HG03457 (cell line): ENCODE results near the gene BLOC1S1.

Experiments
- ATAC-seq: cut with Tn5 transposase; IDR thresholded peaks from one replicate; pipeline ENCODE4 v1.9.1; 2021; ENCODE audit warnings: moderate number of reproducible peaks; ENCODE audit not compliant: unreplicated experiment

The BLOC1S1 gene

GRCh38 chr12:55694188-55694515, 21.7 kb upstream of the BLOC1S1 start:
- ATAC-seq, result no peak

GRCh38 chr12:55694651-55695050, 21.2 kb upstream of the BLOC1S1 start:
- no peak for ATAC-seq

GRCh38 chr12:55695349-55695748, 20.5 kb upstream of the BLOC1S1 start:
- ATAC-seq, result no peak

- no peak for ATAC-seq
Measured at GRCh38 chr12:55696141-55696540, 19.7 kb upstream of the BLOC1S1 start.

- ATAC-seq, result no peak
Measured at GRCh38 chr12:55696796-55697462, 18.9 kb upstream of the BLOC1S1 start.

GRCh38 chr12:55697686-55698085, 18.2 kb upstream of the BLOC1S1 start:
- ATAC-seq, result no peak

- ATAC-seq, result no peak
Measured at GRCh38 chr12:55698241-55698955, 17.4 kb upstream of the BLOC1S1 start.

GRCh38 chr12:55698965-55699364, 16.9 kb upstream of the BLOC1S1 start:
- no peak for ATAC-seq

GRCh38 chr12:55699471-55700055, 16.3 kb upstream of the BLOC1S1 start:
- no peak for ATAC-seq

- no peak for ATAC-seq
Measured at GRCh38 chr12:55700255-55701018, 15.4 kb upstream of the BLOC1S1 start.

- no peak for ATAC-seq
Measured at GRCh38 chr12:55702861-55703260, 13.0 kb upstream of the BLOC1S1 start.

- no peak for ATAC-seq
Measured at GRCh38 chr12:55703288-55703687, 12.6 kb upstream of the BLOC1S1 start.

GRCh38 chr12:55703901-55704761, 11.7 kb upstream of the BLOC1S1 start:
- ATAC-seq, result no peak

- no peak for ATAC-seq
Measured at GRCh38 chr12:55704824-55705718, 10.8 kb upstream of the BLOC1S1 start.

- no peak for ATAC-seq
Measured at GRCh38 chr12:55705782-55706402, 10.0 kb upstream of the BLOC1S1 start.

- ATAC-seq, result no peak
Measured at GRCh38 chr12:55706568-55707218, 9.2 kb upstream of the BLOC1S1 start.

- no peak for ATAC-seq
Measured at GRCh38 chr12:55707219-55707671, 8.6 kb upstream of the BLOC1S1 start.

- ATAC-seq, result no peak
Measured at GRCh38 chr12:55707841-55708694, 7.8 kb upstream of the BLOC1S1 start, which contains the start of gene ITGA7. Gene ITGA7, minus strand, starts transcription at chr12:55707904. Its CDS starts 222 bp downstream, at chr12:55707682.
